Osteocyte (in vitro differentiated cells): ENCODE measurements around the gene FRY. TPM values are rescaled to one million over a fixed set of nuclear protein-coding genes. Genes with fewer than 3 reads are reported as not detected.

Source experiments
- DNase-seq: peaks from one replicate; pipeline ENCODE4 v3.0.0; 2021; ENCODE audit warnings: mixed read lengths; ENCODE audit not compliant: unreplicated experiment; ENCODE audit errors: extremely low spot score
- H3K27ac Mint-ChIP-seq: one replicate; pipeline ENCODE4 v1.8.0; 2021; ENCODE audit warnings: mild to moderate bottlenecking, mixed read lengths; ENCODE audit not compliant: unreplicated experiment
- H3K27me3 Mint-ChIP-seq: one replicate; pipeline ENCODE4 v1.8.0; 2021; ENCODE audit warnings: mixed read lengths; ENCODE audit not compliant: unreplicated experiment
- H3K36me3 Mint-ChIP-seq: one replicate; pipeline ENCODE4 v1.8.0; 2021; ENCODE audit warnings: mixed read lengths; ENCODE audit not compliant: unreplicated experiment
- H3K4me1 Mint-ChIP-seq: one replicate; pipeline ENCODE4 v1.8.0; 2021; ENCODE audit warnings: mixed read lengths; ENCODE audit not compliant: unreplicated experiment
- H3K4me3 Mint-ChIP-seq: one replicate; pipeline ENCODE4 v1.8.0; 2021; ENCODE audit warnings: mild to moderate bottlenecking, moderate library complexity, mixed read lengths; ENCODE audit not compliant: unreplicated experiment
- H3K9me3 Mint-ChIP-seq: one replicate; pipeline ENCODE4 v1.8.0; 2021; ENCODE audit warnings: mixed read lengths; ENCODE audit not compliant: unreplicated experiment
- CTCF ChIP-seq: fragments of 200-600 bp; sonication (generic); IDR thresholded peaks from 2 replicates; pipeline ENCODE4 v1.5.0; 2021; ENCODE audit warnings: antibody characterized with exemption, mild to moderate bottlenecking, moderate library complexity
- total RNA-seq: library from RNA; stranded (reverse); gene quantifications from 2 replicates; pipeline ENCODE4 v1.2.1, GENCODE V29; 2021

The FRY gene
- total RNA-seq, 1 donor from 2014 or later: 2.0 TPM

GRCh38 chr13:32009362-32009761 is 22.2 kb upstream of the FRY start:
- DNase-seq: no peak
- TF ChIP-seq CTCF: no peak
- no peak overlapping the region for H3K4me3 Mint-ChIP-seq
- no peaks in the 10 kb centered on the region for H3K9me3 Mint-ChIP-seq
- H3K36me3 Mint-ChIP-seq: no peaks in the 10 kb centered on the region
- H3K27me3 Mint-ChIP-seq: peaks cover 12% of the 10 kb centered on the region
- no peak overlapping the region for H3K27ac Mint-ChIP-seq
- H3K4me1 Mint-ChIP-seq: peaks cover 6% of the 10 kb centered on the region

GRCh38 chr13:32010136-32010535 is 21.4 kb upstream of the FRY start:
- H3K27ac Mint-ChIP-seq: no peak overlapping the region
- TF ChIP-seq CTCF: no peak
- peaks cover 8% of the 10 kb centered on the region for H3K27me3 Mint-ChIP-seq
- no peak overlapping the region for H3K4me3 Mint-ChIP-seq
- H3K4me1 Mint-ChIP-seq: peaks cover 6% of the 10 kb centered on the region
- no peaks in the 10 kb centered on the region for H3K36me3 Mint-ChIP-seq
- no peak for DNase-seq
- no peaks in the 10 kb centered on the region for H3K9me3 Mint-ChIP-seq

- no peak overlapping the region for H3K4me3 Mint-ChIP-seq
- no peaks in the 10 kb centered on the region for H3K36me3 Mint-ChIP-seq
- H3K4me1 Mint-ChIP-seq: peaks cover 6% of the 10 kb centered on the region
- no peak overlapping the region for H3K27ac Mint-ChIP-seq
- no peaks in the 10 kb centered on the region for H3K9me3 Mint-ChIP-seq
- DNase-seq: no peak
- H3K27me3 Mint-ChIP-seq: peaks cover 8% of the 10 kb centered on the region
- no peak for TF ChIP-seq CTCF
These were observed 19.6 kb upstream of the FRY start for GRCh38 chr13:32011971-32012370.

- Mint-ChIP-seq H3K27ac (no peak overlapping the region), H3K27me3 (peaks cover 3% of the 10 kb centered on the region), H3K4me1 (peaks cover 6% of the 10 kb centered on the region), H3K9me3 (no peaks in the 10 kb centered on the region), H3K36me3 (no peaks in the 10 kb centered on the region), H3K4me3 (no peak overlapping the region)
- no peak for DNase-seq
- TF ChIP-seq CTCF: no peak
These were observed 18.4 kb upstream of the FRY start for GRCh38 chr13:32013181-32013580.

GRCh38 chr13:32016119-32016518 is 15.5 kb upstream of the FRY start:
- H3K27ac Mint-ChIP-seq: no peak overlapping the region
- no peak for DNase-seq
- no peak for TF ChIP-seq CTCF
- H3K4me3 Mint-ChIP-seq: no peak overlapping the region
- no peaks in the 10 kb centered on the region for H3K4me1 Mint-ChIP-seq
- H3K36me3 Mint-ChIP-seq: no peaks in the 10 kb centered on the region
- peaks cover 3% of the 10 kb centered on the region for H3K27me3 Mint-ChIP-seq
- no peaks in the 10 kb centered on the region for H3K9me3 Mint-ChIP-seq
